ENCODE results near the gene NAA10. TPM values are rescaled to one million over a fixed set of nuclear protein-coding genes. Genes with fewer than 3 reads are reported as not detected.

NAA10 gene
- total and polyA plus RNA-seq, 2 of the 13 experiments (the other 11 are each of a cell fraction or from before 2014, with no cell fraction given): 49.2 to 51.7 TPM

DNA sequence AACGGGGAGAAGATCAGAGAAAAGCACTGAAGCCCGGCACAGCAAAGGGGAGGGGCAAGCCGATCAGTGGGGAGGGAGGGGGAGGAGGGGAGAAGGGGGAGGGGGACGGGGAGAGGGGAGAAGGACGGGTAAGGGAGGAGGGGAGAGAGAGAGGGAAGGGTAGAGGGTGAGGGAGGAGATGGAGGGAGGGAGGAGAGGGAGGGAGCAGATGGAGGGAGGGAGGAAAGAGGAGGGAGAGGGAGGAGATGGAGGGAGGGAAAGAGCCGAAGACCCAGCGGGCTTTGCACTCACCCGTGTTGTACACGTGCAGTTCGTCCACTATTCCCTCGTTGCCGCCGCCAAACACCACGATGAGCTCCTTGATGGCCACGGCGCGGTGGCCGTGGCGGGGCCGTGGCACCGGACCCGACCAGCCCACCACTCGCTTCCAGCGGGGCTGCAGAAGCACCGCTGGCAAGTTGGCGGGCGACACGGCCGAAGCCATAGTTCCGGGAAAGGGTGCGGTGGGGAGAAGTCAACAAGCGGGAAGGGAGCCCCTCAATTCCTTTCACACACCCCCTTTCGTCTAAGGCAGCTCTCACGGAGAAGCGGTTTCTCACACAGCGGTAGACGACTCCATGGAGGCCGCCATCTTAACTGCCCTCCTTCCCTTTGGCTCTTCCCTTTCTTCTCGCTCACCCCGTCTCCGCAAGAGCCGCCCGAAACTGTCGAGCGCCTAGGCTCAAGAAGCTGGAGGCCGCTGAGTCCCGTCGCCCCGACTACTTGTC, 35.7 kb upstream of the NAA10 start:
- ChIA-PET CTCF (ENCODE audit: low intra/inter-chr PET ratio, low total read pairs) (no interaction called here), POLR2A (interaction anchor here (0.6 to 6.3 kb wide), 8 partner anchors 23 to 164 kb away, joined by 3 to 54 read pairs (median 4); partner anchors contain the start of gene NAA10)
- Histone ChIP-seq H3K4me1 (ENCODE audit: insufficient read depth, low read length) (peaks cover 57% of the 10 kb centered on the region), H3K9me3 (ENCODE audit: low read length) (no peaks in the 10 kb centered on the region), H4K20me1 (ENCODE audit: insufficient read depth, low read length) (peaks cover 38% of the 10 kb centered on the region), H2AFZ (ENCODE audit: low read length) (no peak overlapping the region), H3K27me3 (ENCODE audit: control insufficient read depth in 1 of 2, insufficient read depth in 2 of 2, low read length in 2 of 2) (no peaks in the 10 kb centered on the region; a peak in 1 of 5 replicates), H3K9ac (ENCODE audit: insufficient read depth, low read depth, low read length) (peak overlapping the region; percentile 100), H3K79me2 (ENCODE audit: insufficient read depth, low read length) (peaks cover 59% of the 10 kb centered on the region), H3K27ac (ENCODE audit: extremely low read length, insufficient read depth, low read length) (peak overlapping the region; percentile 100), H3K36me3 (replicated peaks in 1 of 2; ENCODE audit: control insufficient read depth in 1 of 2, insufficient read depth in 2 of 2, low read length in 2 of 2) (peaks cover 3 to 11% of the 10 kb centered on the region in 2 experiments; a peak in 3 of 5 replicates), H3K4me2 (ENCODE audit: low read depth, low read length) (peak overlapping the region; percentile 47), H3K4me3 (replicated peaks in 1 of 3; ENCODE audit: insufficient read depth in 1 of 3, low read depth in 2 of 3, low read length in 3 of 3) (peak overlapping the region; percentile 85 to 90 (median 89))
- 0% methylated on average over 26 of the region's 49 CpGs for WGBS (ENCODE audit: low lambda C conversion rate)
- peak; percentile 29 for DNase-seq (ENCODE audit: low spot score)
- ATAC-seq: peak; percentile 2
- intact Hi-C loops (cut with micrococcal nuclease; ENCODE audit: unreplicated experiment) (no loop called here), in situ Hi-C loops (cut with HindIII; ENCODE audit: extremely low pct_ligation_motif_present, low pct_unique_long_range_greater_than_20kb) (loop anchor here (5.0 kb wide), 1 partner anchor 42 kb away; no protein-coding TSS in a partner anchor)
- no peak for FAIRE-seq
- BruUV-seq (replicated peaks): TSS peak; percentile 57
- TF ChIP-seq ZNF180 (CRISPR knock-in tag; IDR thresholded peaks at IDR 0.05; ENCODE audit: borderline replicate concordance, low read depth): no peak
- TF ChIP-seq ZFY (CRISPR knock-in tag; IDR thresholded peaks at IDR 0.05): no peak
- 0 out of 2 replicates have a peak, but pooled peaks have one; percentile 36 for TF ChIP-seq ZNF670 (CRISPR knock-in tag; IDR thresholded peaks at IDR 0.05; ENCODE audit: borderline replicate concordance)
- TF ChIP-seq, protein P1, sequence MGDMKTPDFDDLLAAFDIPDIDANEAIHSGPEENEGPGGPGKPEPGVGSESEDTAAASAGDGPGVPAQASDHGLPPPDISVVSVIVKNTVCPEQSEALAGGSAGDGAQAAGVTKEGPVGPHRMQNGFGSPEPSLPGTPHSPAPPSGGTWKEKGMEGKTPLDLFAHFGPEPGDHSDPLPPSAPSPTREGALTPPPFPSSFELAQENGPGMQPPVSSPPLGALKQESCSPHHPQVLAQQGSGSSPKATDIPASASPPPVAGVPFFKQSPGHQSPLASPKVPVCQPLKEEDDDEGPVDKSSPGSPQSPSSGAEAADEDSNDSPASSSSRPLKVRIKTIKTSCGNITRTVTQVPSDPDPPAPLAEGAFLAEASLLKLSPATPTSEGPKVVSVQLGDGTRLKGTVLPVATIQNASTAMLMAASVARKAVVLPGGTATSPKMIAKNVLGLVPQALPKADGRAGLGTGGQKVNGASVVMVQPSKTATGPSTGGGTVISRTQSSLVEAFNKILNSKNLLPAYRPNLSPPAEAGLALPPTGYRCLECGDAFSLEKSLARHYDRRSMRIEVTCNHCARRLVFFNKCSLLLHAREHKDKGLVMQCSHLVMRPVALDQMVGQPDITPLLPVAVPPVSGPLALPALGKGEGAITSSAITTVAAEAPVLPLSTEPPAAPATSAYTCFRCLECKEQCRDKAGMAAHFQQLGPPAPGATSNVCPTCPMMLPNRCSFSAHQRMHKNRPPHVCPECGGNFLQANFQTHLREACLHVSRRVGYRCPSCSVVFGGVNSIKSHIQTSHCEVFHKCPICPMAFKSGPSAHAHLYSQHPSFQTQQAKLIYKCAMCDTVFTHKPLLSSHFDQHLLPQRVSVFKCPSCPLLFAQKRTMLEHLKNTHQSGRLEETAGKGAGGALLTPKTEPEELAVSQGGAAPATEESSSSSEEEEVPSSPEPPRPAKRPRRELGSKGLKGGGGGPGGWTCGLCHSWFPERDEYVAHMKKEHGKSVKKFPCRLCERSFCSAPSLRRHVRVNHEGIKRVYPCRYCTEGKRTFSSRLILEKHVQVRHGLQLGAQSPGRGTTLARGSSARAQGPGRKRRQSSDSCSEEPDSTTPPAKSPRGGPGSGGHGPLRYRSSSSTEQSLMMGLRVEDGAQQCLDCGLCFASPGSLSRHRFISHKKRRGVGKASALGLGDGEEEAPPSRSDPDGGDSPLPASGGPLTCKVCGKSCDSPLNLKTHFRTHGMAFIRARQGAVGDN (CRISPR knock-in tag; IDR thresholded peaks at IDR 0.05): peak; percentile 17; the same call in 1 of the 2 replicates
- TF ChIP-seq HNRNPK (IDR thresholded peaks at IDR 0.05; ENCODE audit: low read depth, low read length, poor library complexity, severe bottlenecking): peak; percentile 85
- no peak for TF ChIP-seq MEIS1 (CRISPR knock-in tag; IDR thresholded peaks at IDR 0.05; ENCODE audit: borderline replicate concordance)
- TF ChIP-seq ZNF777 (CRISPR knock-in tag; IDR thresholded peaks at IDR 0.05): 0 out of 2 replicates have a peak, but pooled peaks have one; percentile 39
- TF ChIP-seq, protein P2, sequence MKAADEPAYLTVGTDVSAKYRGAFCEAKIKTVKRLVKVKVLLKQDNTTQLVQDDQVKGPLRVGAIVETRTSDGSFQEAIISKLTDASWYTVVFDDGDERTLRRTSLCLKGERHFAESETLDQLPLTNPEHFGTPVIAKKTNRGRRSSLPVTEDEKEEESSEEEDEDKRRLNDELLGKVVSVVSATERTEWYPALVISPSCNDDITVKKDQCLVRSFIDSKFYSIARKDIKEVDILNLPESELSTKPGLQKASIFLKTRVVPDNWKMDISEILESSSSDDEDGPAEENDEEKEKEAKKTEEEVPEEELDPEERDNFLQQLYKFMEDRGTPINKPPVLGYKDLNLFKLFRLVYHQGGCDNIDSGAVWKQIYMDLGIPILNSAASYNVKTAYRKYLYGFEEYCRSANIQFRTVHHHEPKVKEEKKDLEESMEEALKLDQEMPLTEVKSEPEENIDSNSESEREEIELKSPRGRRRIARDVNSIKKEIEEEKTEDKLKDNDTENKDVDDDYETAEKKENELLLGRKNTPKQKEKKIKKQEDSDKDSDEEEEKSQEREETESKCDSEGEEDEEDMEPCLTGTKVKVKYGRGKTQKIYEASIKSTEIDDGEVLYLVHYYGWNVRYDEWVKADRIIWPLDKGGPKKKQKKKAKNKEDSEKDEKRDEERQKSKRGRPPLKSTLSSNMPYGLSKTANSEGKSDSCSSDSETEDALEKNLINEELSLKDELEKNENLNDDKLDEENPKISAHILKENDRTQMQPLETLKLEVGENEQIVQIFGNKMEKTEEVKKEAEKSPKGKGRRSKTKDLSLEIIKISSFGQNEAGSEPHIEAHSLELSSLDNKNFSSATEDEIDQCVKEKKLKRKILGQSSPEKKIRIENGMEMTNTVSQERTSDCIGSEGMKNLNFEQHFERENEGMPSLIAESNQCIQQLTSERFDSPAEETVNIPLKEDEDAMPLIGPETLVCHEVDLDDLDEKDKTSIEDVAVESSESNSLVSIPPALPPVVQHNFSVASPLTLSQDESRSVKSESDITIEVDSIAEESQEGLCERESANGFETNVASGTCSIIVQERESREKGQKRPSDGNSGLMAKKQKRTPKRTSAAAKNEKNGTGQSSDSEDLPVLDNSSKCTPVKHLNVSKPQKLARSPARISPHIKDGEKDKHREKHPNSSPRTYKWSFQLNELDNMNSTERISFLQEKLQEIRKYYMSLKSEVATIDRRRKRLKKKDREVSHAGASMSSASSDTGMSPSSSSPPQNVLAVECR (CRISPR knock-in tag; IDR thresholded peaks at IDR 0.05; ENCODE audit: borderline replicate concordance): 0 out of 2 replicates have a peak, but pooled peaks have one; percentile 1
- 0 out of 2 replicates have a peak, but pooled peaks have one; percentile 2 for TF ChIP-seq ZNF335 (CRISPR knock-in tag; IDR thresholded peaks at IDR 0.05)
- no peak for TF ChIP-seq CHCHD3 (CRISPR knock-in tag; IDR thresholded peaks at IDR 0.05)
- 0 out of 2 replicates have a peak, but pooled peaks have one; percentile 3 for TF ChIP-seq SAP130 (CRISPR knock-in tag; IDR thresholded peaks at IDR 0.05; ENCODE audit: low read depth)
- TF ChIP-seq TCF7 (IDR thresholded peaks at IDR 0.05; ENCODE audit: low read depth): no peak
